Smooth muscle cell (in vitro differentiated cells): ENCODE results near the gene MAP4K2. TPM values are rescaled to one million over a fixed set of nuclear protein-coding genes. Genes with fewer than 3 reads are reported as not detected.

Experiments
- DNase-seq: peaks from one replicate; lab custom pipeline; 2025; ENCODE audit not compliant: unreplicated experiment; lab: John Stamatoyannopoulos, UW
- H2AFZ ChIP-seq: fragments of 200-600 bp; sonication (generic); 2 replicates; pipeline ENCODE4 v1.6.0; 2016; ENCODE audit warnings: antibody characterized with exemption, low read depth, mild to moderate bottlenecking
- H3F3A ChIP-seq: fragments of 200-600 bp; sonication (generic); 2 replicates; pipeline ENCODE4 v1.6.0; 2017; ENCODE audit warnings: antibody characterized with exemption, low read depth
- H3K27ac ChIP-seq: fragments of 200-600 bp; sonication (generic); 2 replicates; pipeline ENCODE4 v1.5.1; 2016; ENCODE audit warnings: low read depth, mild to moderate bottlenecking
- H3K27me3 ChIP-seq: fragments of 200-600 bp; sonication (generic); 2 replicates; pipeline ENCODE4 v1.6.1; 2016; ENCODE audit warnings: low read depth, mild to moderate bottlenecking
- H3K36me3 ChIP-seq: fragments of 200-600 bp; sonication (generic); 2 replicates; pipeline ENCODE4 v1.5.1; 2016; ENCODE audit warnings: low read depth
- H3K4me1 ChIP-seq: fragments of 200-600 bp; sonication (generic); 2 replicates; pipeline ENCODE4 v1.5.1; 2016; ENCODE audit warnings: low read depth
- H3K4me2 ChIP-seq: fragments of 200-600 bp; sonication (generic); 2 replicates; pipeline ENCODE4 v1.6.0; 2016; ENCODE audit warnings: mild to moderate bottlenecking
- H3K4me3 ChIP-seq: fragments of 200-600 bp; sonication (generic); 2 replicates; pipeline ENCODE4 v1.5.1; 2016; ENCODE audit warnings: mild to moderate bottlenecking
- H3K79me2 ChIP-seq: fragments of 200-600 bp; sonication (generic); 2 replicates; pipeline ENCODE4 v1.6.0; 2016; ENCODE audit warnings: low read depth, mild to moderate bottlenecking
- H3K9ac ChIP-seq: fragments of 200-600 bp; sonication (generic); 2 replicates; pipeline ENCODE4 v1.6.0; 2016; ENCODE audit warnings: low read depth
- H3K9me3 ChIP-seq: fragments of 200-600 bp; sonication (generic); replicated peaks from 2 replicates; pipeline ENCODE4 v1.5.1; 2016; ENCODE audit warnings: low read depth
- H4K20me1 ChIP-seq: fragments of 200-600 bp; sonication (generic); 2 replicates; pipeline ENCODE4 v1.6.0; 2016; ENCODE audit warnings: low read depth
- WGBS: methylation state at CpG from one replicate; pipeline ENCODE4 v1.1.7; 2016; ENCODE audit warnings: low lambda C conversion rate; 5-methylcytosine and 5-hydroxymethylcytosine counted together
- polyA plus RNA-seq: library from polyadenylated mRNA; unstranded; fragments of >200 nt; fragmentation: Nextera tagmentation; extraction: Ambion mirVana; gene quantifications from 2 replicates; pipeline ENCODE4 v1.2.1, GENCODE V29; 2016
- total RNA-seq: library from RNA; depleted of rRNA; stranded (reverse); fragments of >200 nt; gene quantifications from 2 replicates; pipeline ENCODE4 v1.2.3, GENCODE V29; 2014
- TF ChIP-seq, protein P1 (sequence below): fragments of 200-600 bp; sonication (generic); IDR thresholded peaks from 2 replicates; pipeline ENCODE4 v1.5.1; 2017; ENCODE audit warnings: borderline replicate concordance, mild to moderate bottlenecking, antibody characterized with exemption; ENCODE audit not compliant: insufficient read depth, poor library complexity, severe bottlenecking

MAP4K2 gene
- total and polyA plus RNA-seq, 2 experiments from 2014 or later, result 23.6 to 28.9 TPM

DNA sequence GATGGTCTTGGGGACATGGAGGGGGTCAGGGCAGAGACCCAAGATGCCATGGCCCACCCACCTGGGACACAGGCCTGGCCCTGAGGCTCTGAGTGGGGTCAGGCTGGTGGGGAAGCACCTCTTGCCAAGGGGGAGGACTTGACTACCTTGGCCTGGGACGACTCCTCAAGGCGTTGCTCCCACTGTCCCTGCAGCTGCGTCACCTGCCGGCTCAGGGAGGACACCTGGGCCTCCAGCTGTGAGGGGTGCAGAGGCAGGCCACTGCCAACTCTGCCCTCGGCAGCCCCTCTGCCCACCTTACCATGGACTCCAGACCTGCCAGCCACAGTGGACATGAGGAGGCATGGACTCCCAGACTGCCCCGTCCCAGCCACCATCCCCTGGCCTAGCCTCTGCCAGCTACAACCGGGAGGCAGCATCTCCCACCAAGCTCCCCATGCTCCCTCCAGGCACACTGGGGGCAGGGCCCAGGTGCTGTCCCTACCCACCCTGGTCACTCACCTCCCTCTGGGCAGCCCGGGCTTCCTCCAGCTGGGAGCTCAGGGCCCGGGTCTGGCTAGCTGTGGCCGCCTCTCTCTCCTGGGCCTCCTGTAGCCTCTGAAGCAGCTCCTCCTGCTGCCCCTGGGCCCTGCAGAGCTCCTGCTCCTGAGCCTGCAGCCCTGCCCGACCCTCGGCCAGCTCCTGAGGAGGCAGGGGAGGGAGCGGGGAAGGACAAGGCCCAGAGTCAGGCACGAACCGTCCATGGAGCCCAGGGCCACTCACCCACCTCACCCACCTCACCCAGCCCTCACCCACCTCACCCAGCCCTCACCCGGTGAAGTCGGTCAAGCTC is 32.8 kb upstream of the MAP4K2 start:
- WGBS, result 97% methylated on average over 15 of the region's 17 CpGs
- no peaks in the 10 kb centered on the region for H3K9me3 ChIP-seq
- DNase-seq, result no peak
- TF ChIP-seq, protein P1, sequence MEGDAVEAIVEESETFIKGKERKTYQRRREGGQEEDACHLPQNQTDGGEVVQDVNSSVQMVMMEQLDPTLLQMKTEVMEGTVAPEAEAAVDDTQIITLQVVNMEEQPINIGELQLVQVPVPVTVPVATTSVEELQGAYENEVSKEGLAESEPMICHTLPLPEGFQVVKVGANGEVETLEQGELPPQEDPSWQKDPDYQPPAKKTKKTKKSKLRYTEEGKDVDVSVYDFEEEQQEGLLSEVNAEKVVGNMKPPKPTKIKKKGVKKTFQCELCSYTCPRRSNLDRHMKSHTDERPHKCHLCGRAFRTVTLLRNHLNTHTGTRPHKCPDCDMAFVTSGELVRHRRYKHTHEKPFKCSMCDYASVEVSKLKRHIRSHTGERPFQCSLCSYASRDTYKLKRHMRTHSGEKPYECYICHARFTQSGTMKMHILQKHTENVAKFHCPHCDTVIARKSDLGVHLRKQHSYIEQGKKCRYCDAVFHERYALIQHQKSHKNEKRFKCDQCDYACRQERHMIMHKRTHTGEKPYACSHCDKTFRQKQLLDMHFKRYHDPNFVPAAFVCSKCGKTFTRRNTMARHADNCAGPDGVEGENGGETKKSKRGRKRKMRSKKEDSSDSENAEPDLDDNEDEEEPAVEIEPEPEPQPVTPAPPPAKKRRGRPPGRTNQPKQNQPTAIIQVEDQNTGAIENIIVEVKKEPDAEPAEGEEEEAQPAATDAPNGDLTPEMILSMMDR, result no peak
- no peak overlapping the region for H3K4me2 ChIP-seq
- H3F3A ChIP-seq, result no peaks in the 10 kb centered on the region
- H3K4me1 ChIP-seq, result no peaks in the 10 kb centered on the region
- H3K79me2 ChIP-seq, result no peaks in the 10 kb centered on the region
- no peaks in the 10 kb centered on the region for H3K36me3 ChIP-seq
- H2AFZ ChIP-seq, result no peak overlapping the region
- H3K27me3 ChIP-seq, result no peaks in the 10 kb centered on the region
- no peaks in the 10 kb centered on the region for H4K20me1 ChIP-seq
- no peak overlapping the region for H3K9ac ChIP-seq
- H3K27ac ChIP-seq, result no peak overlapping the region
- H3K4me3 ChIP-seq, result no peak overlapping the region

DNA sequence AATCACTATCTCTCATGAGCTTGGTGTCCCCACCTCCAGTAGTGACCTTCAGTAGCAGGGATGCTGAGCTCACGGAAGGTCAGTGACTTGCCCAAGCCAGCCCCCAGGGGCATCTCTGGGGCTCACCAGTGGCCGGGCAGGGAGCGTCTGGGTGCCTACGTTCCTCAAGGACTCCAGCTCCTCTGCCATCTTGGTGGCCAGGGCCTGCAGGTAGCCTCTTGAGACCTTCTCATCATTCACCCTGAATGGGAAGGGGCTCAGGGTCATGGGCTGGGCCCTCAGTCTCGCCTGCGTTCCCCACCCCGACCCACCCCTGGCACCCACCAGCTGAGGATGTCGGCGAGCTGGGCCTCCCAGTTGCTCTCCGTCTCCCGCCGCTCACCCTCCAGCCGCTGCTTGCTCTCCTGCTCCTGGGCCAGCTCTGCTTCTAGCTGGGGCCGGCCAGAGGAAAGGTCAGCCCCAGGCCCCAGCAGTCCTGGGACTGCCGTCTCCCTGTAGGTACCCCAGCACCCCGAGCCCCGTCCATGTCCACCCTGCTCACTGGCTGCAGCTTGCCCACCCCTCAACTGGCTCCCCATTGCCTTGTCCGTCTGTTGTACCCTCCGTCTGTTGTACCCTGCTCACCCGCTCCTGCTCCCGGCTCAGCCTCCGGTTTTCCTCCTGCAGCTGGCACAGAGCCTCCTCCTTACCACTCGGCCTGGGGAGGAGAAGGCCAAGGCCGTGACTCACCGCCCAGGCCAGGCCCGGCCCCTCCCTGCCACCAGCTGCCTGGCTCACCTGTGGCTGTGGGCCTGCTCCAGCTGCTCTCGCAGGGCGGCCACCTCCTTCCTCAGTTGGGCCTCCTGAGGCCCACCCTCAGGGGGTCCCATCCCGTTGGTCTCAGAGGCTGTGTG is 32.0 kb upstream of the MAP4K2 start:
- no peak for DNase-seq
- H3K4me1 ChIP-seq, result no peaks in the 10 kb centered on the region
- no peak overlapping the region for H3K9ac ChIP-seq
- no peak overlapping the region for H2AFZ ChIP-seq
- no peak overlapping the region for H3K4me3 ChIP-seq
- TF ChIP-seq, protein P1, result no peak
- H3K27ac ChIP-seq, result no peak overlapping the region
- no peak overlapping the region for H3K4me2 ChIP-seq
- H3K36me3 ChIP-seq, result no peaks in the 10 kb centered on the region
- no peaks in the 10 kb centered on the region for H3K79me2 ChIP-seq
- H4K20me1 ChIP-seq, result no peaks in the 10 kb centered on the region
- H3K27me3 ChIP-seq, result no peaks in the 10 kb centered on the region
- WGBS, result 83% methylated on average over 21 of the region's 29 CpGs
- H3F3A ChIP-seq, result no peaks in the 10 kb centered on the region
- H3K9me3 ChIP-seq, result no peaks in the 10 kb centered on the region

DNA sequence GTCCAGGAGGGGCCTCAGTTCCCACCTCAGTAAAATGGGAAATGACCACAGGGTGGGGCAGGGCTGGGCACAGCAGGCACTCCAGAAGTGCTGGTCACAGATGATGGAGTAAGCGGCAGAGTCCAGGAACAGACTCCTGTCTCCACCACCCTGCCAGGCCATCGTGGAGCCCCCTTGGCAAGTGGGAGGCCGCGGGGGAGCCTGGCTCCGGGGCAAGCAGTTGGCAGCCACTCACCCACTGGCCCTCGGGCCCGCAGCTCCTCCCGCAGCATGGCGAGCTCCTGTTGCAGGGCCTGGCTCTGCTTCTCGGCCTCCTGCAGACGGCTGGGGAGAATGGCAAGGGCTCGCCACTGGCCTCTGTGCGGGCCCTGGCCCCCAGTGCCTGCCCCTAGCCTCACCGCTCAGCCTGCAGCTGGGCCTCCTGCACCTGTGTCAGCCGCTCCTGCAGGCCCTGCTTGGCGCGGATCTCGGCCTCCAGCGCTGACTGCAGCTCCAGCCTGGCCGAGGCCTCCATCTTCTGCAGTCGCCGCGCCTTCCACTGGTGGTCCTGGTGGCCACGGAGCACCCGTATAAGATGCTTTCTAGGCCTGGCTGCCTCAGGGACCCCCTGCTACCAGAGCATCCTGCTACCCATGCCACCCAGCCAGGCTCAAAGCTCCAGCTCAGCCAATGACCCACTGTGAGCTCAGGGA is 31.2 kb upstream of the MAP4K2 start:
- H3K79me2 ChIP-seq, result no peaks in the 10 kb centered on the region
- no peaks in the 10 kb centered on the region for H3K9me3 ChIP-seq
- no peaks in the 10 kb centered on the region for H3K27me3 ChIP-seq
- DNase-seq, result no peak
- H3K36me3 ChIP-seq, result no peaks in the 10 kb centered on the region
- no peaks in the 10 kb centered on the region for H3F3A ChIP-seq
- no peak overlapping the region for H3K4me2 ChIP-seq
- H3K4me1 ChIP-seq, result no peaks in the 10 kb centered on the region
- no peak overlapping the region for H3K9ac ChIP-seq
- H4K20me1 ChIP-seq, result no peaks in the 10 kb centered on the region
- H2AFZ ChIP-seq, result no peak overlapping the region
- 95% methylated on average over 25 of the region's 25 CpGs for WGBS
- no peak overlapping the region for H3K4me3 ChIP-seq
- H3K27ac ChIP-seq, result no peak overlapping the region
- TF ChIP-seq, protein P1, result no peak
